Suppressor macrophage (primary cell): Measurements from ENCODE around the gene PDPN.

Experiments used
- DNase-seq, 4 experiments: peaks; one replicate each; pipeline ENCODE4 v3.0.0-alpha.2; 2020 to 2022

PDPN gene

GRCh38 chr1:13619909-13620308 is 36.3 kb downstream of the PDPN start:
- DNase-seq = no peak

- DNase-seq = no peak
These were observed 37.2 kb downstream of the PDPN start for GRCh38 chr1:13620825-13621224.

- DNase-seq = peak; percentile 41 to 71 (median 56)
These were observed 38.8 kb downstream of the PDPN start for GRCh38 chr1:13622446-13622845.

- peak; percentile 79 to 94 (median 86) for DNase-seq
These were observed 39.5 kb downstream of the PDPN start for GRCh38 chr1:13623021-13623637.

GRCh38 chr1:13624526-13624925 is 40.9 kb downstream of the PDPN start:
- no peak for DNase-seq

- DNase-seq = no peak
These were observed 43.5 kb downstream of the PDPN start for GRCh38 chr1:13627127-13627526.

- no peak for DNase-seq
These were observed 44.6 kb downstream of the PDPN start for GRCh38 chr1:13628218-13628617.

- no peak for DNase-seq
These were observed 45.1 kb downstream of the PDPN start for GRCh38 chr1:13628711-13629110.

GRCh38 chr1:13642306-13643004 is 58.8 kb downstream of the PDPN start:
- peak; percentile 31 to 72 (median 64) for DNase-seq

- DNase-seq = peak; percentile 23 to 68 (median 51)
These were observed 59.4 kb downstream of the PDPN start for GRCh38 chr1:13643017-13643416.

GRCh38 chr1:13646521-13646920 is 62.9 kb downstream of the PDPN start:
- peak in 1 of 4 experiments; percentile 30 for DNase-seq

- peak in 1 of 4 experiments; percentile 46 for DNase-seq
These were observed 67.6 kb downstream of the PDPN start for GRCh38 chr1:13651279-13651678.

GRCh38 chr1:13652238-13652637 is 68.6 kb downstream of the PDPN start:
- peak in 2 of 4 experiments; percentile 25 to 48 for DNase-seq

- no peak for DNase-seq
These were observed 77.9 kb downstream of the PDPN start for GRCh38 chr1:13661539-13661938.

GRCh38 chr1:13662493-13662892 is 78.9 kb downstream of the PDPN start:
- DNase-seq = peak; percentile 52 to 78 (median 70)

GRCh38 chr1:13663969-13664368 is 80.3 kb downstream of the PDPN start:
- peak; percentile 44 to 65 (median 60) for DNase-seq

GRCh38 chr1:13664451-13664850 is 80.8 kb downstream of the PDPN start:
- DNase-seq = peak in 1 of 4 experiments; percentile 8

GRCh38 chr1:13666317-13666716 is 82.7 kb downstream of the PDPN start:
- no peak for DNase-seq
